ACC112 (cell line): ENCODE measurements around the gene SLC66A2.
A peak's percentile ranks its signal among the peaks of the same experiment; 100 is the strongest.

Experiments used
- H2AFZ ChIP-seq: fragments of 200-600 bp; sonication (generic); one replicate; pipeline ENCODE4 v1.6.0; 2017; ENCODE audit warnings: antibody characterized with exemption, low read length; ENCODE audit not compliant: unreplicated experiment
- H3K27ac ChIP-seq: fragments of 200-600 bp; sonication (generic); 2 replicates; pipeline ENCODE4 v1.5.1; 2014; ENCODE audit warnings: low read depth, mild to moderate bottlenecking, antibody characterized with exemption, low read length, moderate library complexity
- H3K27me3 ChIP-seq: fragments of 200-600 bp; sonication (generic); 2 replicates; pipeline ENCODE4 v1.6.1; 2014; ENCODE audit warnings: mild to moderate bottlenecking, antibody characterized with exemption, low read length, moderate library complexity, mixed read lengths; ENCODE audit not compliant: insufficient read depth
- H3K36me3 ChIP-seq: fragments of 200-600 bp; sonication (generic); 2 replicates; pipeline ENCODE4 v1.6.1; 2016; ENCODE audit warnings: mild to moderate bottlenecking, antibody characterized with exemption, low read length, moderate library complexity, mixed read lengths; ENCODE audit not compliant: insufficient read depth
- H3K4me1 ChIP-seq: fragments of 200-600 bp; sonication (generic); one replicate; pipeline ENCODE4 v1.6.1; 2016; ENCODE audit warnings: low read length, mixed read lengths; ENCODE audit not compliant: insufficient read depth, unreplicated experiment, control insufficient read depth
- H3K4me3 ChIP-seq: fragments of 200-600 bp; sonication (generic); 2 replicates; pipeline ENCODE4 v1.5.1; 2014; ENCODE audit warnings: mild to moderate bottlenecking, low read depth, low read length
- H3K79me2 ChIP-seq: fragments of 200-600 bp; sonication (generic); one replicate; pipeline ENCODE4 v1.6.0; 2016; ENCODE audit warnings: low read length; ENCODE audit not compliant: control insufficient read depth, unreplicated experiment, insufficient read depth

Gene SLC66A2

GRCh38 chr18:79971211-79971952 is 19.9 kb upstream of the SLC66A2 start:
- Histone ChIP-seq H3K27ac (no peak overlapping the region), H3K36me3 (peaks cover 19% of the 10 kb centered on the region), H3K4me3 (no peak overlapping the region), H2AFZ (no peak overlapping the region), H3K79me2 (peaks cover 28% of the 10 kb centered on the region), H3K4me1 (no peaks in the 10 kb centered on the region), H3K27me3 (no peaks in the 10 kb centered on the region)

GRCh38 chr18:79970419-79971133 is 19.1 kb upstream of the SLC66A2 start:
- peaks cover 19% of the 10 kb centered on the region for H3K36me3 ChIP-seq

DNA sequence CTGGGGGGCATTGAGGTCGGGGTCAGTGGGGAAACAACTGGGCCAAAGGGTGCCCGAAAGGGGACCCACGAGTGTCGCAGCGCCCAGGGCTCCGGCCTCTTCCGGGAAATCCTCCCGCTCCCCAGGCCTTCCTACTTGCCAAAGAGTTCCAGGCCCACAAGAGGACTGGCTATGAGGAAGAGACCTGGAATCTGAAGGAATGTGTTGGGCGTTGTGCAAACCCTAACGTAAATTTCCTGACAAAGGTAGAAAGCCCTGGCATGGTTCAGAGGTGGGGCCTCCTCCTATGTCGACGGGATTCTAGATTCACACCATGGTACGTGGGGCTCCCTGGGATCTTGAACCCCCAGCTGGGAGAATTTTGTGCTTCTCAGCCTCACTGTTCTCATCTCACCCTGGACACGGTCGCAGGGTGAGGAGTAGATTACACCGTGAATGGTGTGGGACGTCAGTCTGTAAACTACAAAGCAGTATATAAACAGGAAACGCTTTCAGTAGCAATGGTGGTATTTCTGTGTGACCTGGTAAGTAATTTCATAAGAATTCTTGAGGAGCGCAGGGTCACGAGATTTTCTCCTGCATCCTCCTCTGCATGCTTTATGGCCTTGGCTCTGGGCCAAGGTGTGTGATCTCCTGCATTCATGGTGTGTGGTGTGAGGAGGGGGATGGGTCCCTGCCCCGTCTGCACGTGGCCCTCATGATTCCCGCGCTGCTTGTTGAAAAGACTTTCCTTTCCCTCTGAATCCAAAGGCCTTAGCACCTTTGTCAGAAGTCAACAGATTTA is 13.9 kb upstream of the SLC66A2 start:
- Histone ChIP-seq H3K4me3 (peak overlapping the region; percentile 78), H3K79me2 (no peaks in the 10 kb centered on the region), H3K4me1 (peaks cover 16% of the 10 kb centered on the region), H3K36me3 (no peaks in the 10 kb centered on the region), H2AFZ (no peak overlapping the region), H3K27ac (peak overlapping the region; percentile 19; the same call in 1 of the 2 replicates), H3K27me3 (no peaks in the 10 kb centered on the region)

More at GRCh38 chr18:79970419-79971133, 19.1 kb upstream of the SLC66A2 start:
- no peaks in the 10 kb centered on the region for H3K27me3 ChIP-seq
- H3K79me2 ChIP-seq, result peaks cover 20% of the 10 kb centered on the region
- no peak overlapping the region for H2AFZ ChIP-seq
- no peak overlapping the region for H3K4me3 ChIP-seq
- no peaks in the 10 kb centered on the region for H3K4me1 ChIP-seq
- no peak overlapping the region for H3K27ac ChIP-seq

GRCh38 chr18:79964330-79965118 is 13.1 kb upstream of the SLC66A2 start, which contains the start of gene HSBP1L1:
TSS of gene HSBP1L1 (plus strand) at chr18:79964643. CDS start at chr18:79964736, 93 bp downstream.
- H3K27ac ChIP-seq, result peak within 1 kb of the TSS; percentile 19; the same call in 1 of the 2 replicates
- no peaks in the 10 kb centered on the region for H3K27me3 ChIP-seq
- H2AFZ ChIP-seq, result peak within 1 kb of the TSS; percentile 14
- no peaks in the 10 kb centered on the region for H3K36me3 ChIP-seq
- H3K79me2 ChIP-seq, result no peaks in the 10 kb centered on the region
- peak within 1 kb of the TSS; percentile 78 for H3K4me3 ChIP-seq
- peaks cover 16% of the 10 kb centered on the region for H3K4me1 ChIP-seq

GRCh38 chr18:79963658-79964329 is 12.3 kb upstream of the SLC66A2 start:
- Histone ChIP-seq H3K4me3 (peak overlapping the region; percentile 78; the same call in 1 of the 2 replicates), H3K36me3 (no peaks in the 10 kb centered on the region), H3K27me3 (no peaks in the 10 kb centered on the region), H3K79me2 (no peaks in the 10 kb centered on the region), H2AFZ (no peak overlapping the region), H3K4me1 (peaks cover 16% of the 10 kb centered on the region), H3K27ac (no peak overlapping the region)

DNA sequence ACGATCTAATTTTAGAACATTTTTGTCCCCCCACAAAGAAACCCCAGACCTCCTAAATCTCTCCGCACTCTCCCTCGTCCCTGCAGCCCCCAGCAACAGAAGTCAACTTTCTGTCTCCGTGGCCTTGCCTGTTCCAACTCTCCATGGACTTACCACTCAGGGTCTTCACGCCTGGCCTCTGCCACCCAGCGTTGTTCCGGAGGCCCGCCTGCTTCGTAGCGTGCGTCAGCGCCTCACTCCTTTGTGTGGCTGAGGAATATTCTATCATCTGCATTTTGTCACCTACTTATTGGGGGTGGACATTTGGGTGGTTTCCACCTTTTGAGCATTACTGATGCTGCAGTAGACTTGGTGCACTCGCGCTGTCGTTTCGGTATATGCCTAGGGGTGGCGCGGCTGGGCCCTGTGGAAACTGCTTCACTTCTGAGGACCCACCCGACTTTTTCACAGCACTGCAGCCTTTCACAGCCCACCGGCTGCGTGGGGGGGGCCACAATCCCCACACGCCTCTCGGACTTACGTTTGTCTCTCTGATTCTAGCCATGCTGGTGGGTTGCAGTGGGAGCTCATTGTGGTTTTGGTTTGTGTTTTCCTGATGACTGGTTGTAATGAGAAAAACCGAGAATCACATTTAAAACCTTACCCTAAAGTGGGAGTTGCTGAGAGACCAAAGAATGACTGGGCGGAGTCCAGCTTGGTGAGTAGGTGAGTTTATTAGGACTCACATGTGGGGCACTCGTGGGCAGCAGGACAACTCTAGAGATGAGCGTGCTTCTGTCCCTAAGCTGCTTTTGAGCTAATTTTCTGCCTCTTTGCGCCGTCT is 11.6 kb upstream of the SLC66A2 start:
- Histone ChIP-seq H3K4me1 (peaks cover 16% of the 10 kb centered on the region), H2AFZ (no peak overlapping the region), H3K27ac (no peak overlapping the region), H3K79me2 (no peaks in the 10 kb centered on the region), H3K4me3 (no peak overlapping the region), H3K36me3 (no peaks in the 10 kb centered on the region), H3K27me3 (no peaks in the 10 kb centered on the region)

DNA sequence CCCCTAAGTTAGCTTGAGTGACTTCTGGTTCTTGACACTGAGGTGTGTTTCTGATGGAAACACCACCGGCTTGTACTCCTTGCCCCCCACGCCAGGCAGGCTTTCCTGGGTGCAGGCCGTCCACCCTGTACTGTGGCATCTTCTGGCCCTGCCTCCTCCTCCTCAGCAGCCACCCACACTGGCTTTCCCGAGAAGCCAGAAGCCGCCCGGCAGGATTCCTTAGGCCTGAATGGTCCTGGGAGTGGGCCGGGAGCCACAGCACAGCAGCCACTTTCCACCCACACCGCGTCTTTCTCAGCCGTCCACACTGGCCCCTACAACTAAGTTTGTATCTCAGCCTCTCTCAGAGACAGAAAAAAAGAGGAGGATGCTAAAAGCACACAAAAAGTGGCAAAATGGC is 10.9 kb upstream of the SLC66A2 start:
- Histone ChIP-seq H2AFZ (peak overlapping the region; percentile 1), H3K36me3 (no peaks in the 10 kb centered on the region), H3K27ac (no peak overlapping the region), H3K4me3 (no peak overlapping the region), H3K79me2 (no peaks in the 10 kb centered on the region), H3K4me1 (peaks cover 16% of the 10 kb centered on the region), H3K27me3 (no peaks in the 10 kb centered on the region)

- peaks cover 16% of the 10 kb centered on the region for H3K4me1 ChIP-seq
- H2AFZ ChIP-seq, result no peak overlapping the region
- H3K79me2 ChIP-seq, result no peaks in the 10 kb centered on the region
- H3K27ac ChIP-seq, result no peak overlapping the region
- H3K27me3 ChIP-seq, result no peaks in the 10 kb centered on the region
- no peaks in the 10 kb centered on the region for H3K36me3 ChIP-seq
- H3K4me3 ChIP-seq, result no peak overlapping the region
These were observed 10.3 kb upstream of the SLC66A2 start for GRCh38 chr18:79961527-79962291.
